GM21360 (cell line): Measurements from ENCODE around the gene NFE2L2.
A peak's percentile ranks its signal among the peaks of the same experiment; 100 is the strongest.
"Not testable (repeated sequence)": the region's sequence is repeated elsewhere in the genome, so short reads cannot be mapped to it uniquely, and the experiment has no call there.

Experiments used
- ATAC-seq: cut with Tn5 transposase; IDR thresholded peaks from one replicate; pipeline ENCODE4 v1.9.1; 2021; ENCODE audit warnings: mild to moderate bottlenecking, moderate library complexity; ENCODE audit not compliant: unreplicated experiment

NFE2L2 gene

GRCh38 chr2:177264693-177265587 lies at the start of gene NFE2L2:
Gene NFE2L2 (minus strand): TSS chr2:177264727. CDS start chr2:177264576, 151 bp downstream.
- ATAC-seq: peak; percentile 56

GRCh38 chr2:177314194-177314593 lies 49.7 kb upstream of the NFE2L2 start:
- no peak for ATAC-seq

- no peak for ATAC-seq
These were observed 48.7 kb upstream of the NFE2L2 start for GRCh38 chr2:177313162-177313781.

GRCh38 chr2:177312562-177312961 lies 48.0 kb upstream of the NFE2L2 start:
- ATAC-seq: no peak

- ATAC-seq: not testable (repeated sequence)
These were observed 45.3 kb upstream of the NFE2L2 start for GRCh38 chr2:177309672-177310309.

GRCh38 chr2:177306550-177306949 lies 42.0 kb upstream of the NFE2L2 start:
- no peak for ATAC-seq

- no peak for ATAC-seq
These were observed 39.4 kb upstream of the NFE2L2 start for GRCh38 chr2:177303939-177304338.

GRCh38 chr2:177302552-177302951 lies 38.0 kb upstream of the NFE2L2 start:
- ATAC-seq: no peak

GRCh38 chr2:177298191-177298590 lies 33.7 kb upstream of the NFE2L2 start:
- ATAC-seq: no peak

- no peak for ATAC-seq
These were observed 31.5 kb upstream of the NFE2L2 start for GRCh38 chr2:177296040-177296439.

- no peak for ATAC-seq
These were observed 31.0 kb upstream of the NFE2L2 start for GRCh38 chr2:177295484-177295883.

GRCh38 chr2:177291701-177292100 lies 27.2 kb upstream of the NFE2L2 start:
- no peak for ATAC-seq

- ATAC-seq: no peak
These were observed 25.5 kb upstream of the NFE2L2 start for GRCh38 chr2:177289824-177290628.

- ATAC-seq: no peak
These were observed 23.3 kb upstream of the NFE2L2 start for GRCh38 chr2:177287814-177288213.

GRCh38 chr2:177285892-177286715 lies 21.6 kb upstream of the NFE2L2 start:
- no peak for ATAC-seq

GRCh38 chr2:177284531-177284930 lies 20.0 kb upstream of the NFE2L2 start:
- ATAC-seq: no peak

- ATAC-seq: no peak
These were observed 19.4 kb upstream of the NFE2L2 start for GRCh38 chr2:177283906-177284305.

GRCh38 chr2:177282787-177283572 lies 18.5 kb upstream of the NFE2L2 start:
- no peak for ATAC-seq

GRCh38 chr2:177282181-177282641 lies 17.7 kb upstream of the NFE2L2 start:
- no peak for ATAC-seq
